AG04450 (cell line): ENCODE data around the gene HAUS7. TPM values are rescaled to one million over a fixed set of nuclear protein-coding genes. Genes with fewer than 3 reads are reported as not detected.

Experiments used
- CTCF ChIA-PET: fragments of 300-600, 350-600 bp; formaldehyde crosslinking; extraction: SDS; loops from one replicate; lab custom pipeline; 2022; ENCODE audit warnings: antibody characterized with exemption, inconsistent platforms; lab: Charles Lee
- POLR2A ChIA-PET: fragments of 350-600 bp; formaldehyde crosslinking; extraction: SDS; loops from one replicate; lab custom pipeline; 2021; ENCODE audit warnings: antibody characterized with exemption, inconsistent platforms; lab: Yijun Ruan, JAX
- DNase-seq: peaks from one replicate; pipeline ENCODE4 v3.0.0-alpha.2; 2011; ENCODE audit warnings: low read depth, low spot score
- H3K27ac ChIP-seq: one replicate; pipeline ENCODE4 v1.5.1; 2012; ENCODE audit warnings: low read depth, low read length, control low read depth
- H3K27me3 ChIP-seq: one replicate; pipeline ENCODE4 v1.6.0; 2012; ENCODE audit warnings: low read length; ENCODE audit not compliant: control insufficient read depth, insufficient read depth
- H3K4me3 ChIP-seq: 2 replicates; pipeline ENCODE4 v1.5.1; 2011; ENCODE audit warnings: mild to moderate bottlenecking, low read depth, low read length, control low read depth
- H3K9me3 ChIP-seq: 2 replicates; pipeline ENCODE4 v1.5.1; 2012; ENCODE audit warnings: low read length; ENCODE audit not compliant: control insufficient read depth, insufficient read depth
- CTCF ChIP-seq: IDR thresholded peaks from 2 replicates; pipeline ENCODE4 v1.5.1; 2011; ENCODE audit warnings: low read depth, low read length, control low read depth, inconsistent platforms
- polyA plus RNA-seq: library from polyadenylated mRNA; depleted of rRNA; stranded (reverse); fragments of >200 nt; gene quantifications from 2 replicates; pipeline ENCODE4 v1.2.3, GENCODE V29; 2011

The HAUS7 gene
- polyA plus RNA-seq, 1 experiment: 13.2 TPM

- POLR2A ChIA-PET: no interaction called here
- Histone ChIP-seq H3K9me3 (no peaks in the 10 kb centered on the region), H3K27me3 (no peaks in the 10 kb centered on the region), H3K27ac (no peak overlapping the region), H3K4me3 (no peak overlapping the region)
- no peak for TF ChIP-seq CTCF
- CTCF ChIA-PET: no interaction called here
- DNase-seq: no peak
These were observed 19.5 kb downstream of the HAUS7 start for GRCh38 chrX:153450949-153451277.

GRCh38 chrX:153450114-153450948 lies 20.0 kb downstream of the HAUS7 start:
- CTCF ChIA-PET: no interaction called here

GRCh38 chrX:153449368-153450113 lies 20.8 kb downstream of the HAUS7 start:
- DNase-seq: no peak
- no peak overlapping the region for H3K4me3 ChIP-seq
- no peaks in the 10 kb centered on the region for H3K9me3 ChIP-seq
- no peaks in the 10 kb centered on the region for H3K27me3 ChIP-seq
- TF ChIP-seq CTCF: no peak
- ChIA-PET CTCF (no interaction called here), POLR2A (no interaction called here)
- H3K27ac ChIP-seq: no peak overlapping the region

More at GRCh38 chrX:153450114-153450948, 20.0 kb downstream of the HAUS7 start:
- Histone ChIP-seq H3K4me3 (no peak overlapping the region), H3K27ac (no peak overlapping the region), H3K9me3 (no peaks in the 10 kb centered on the region), H3K27me3 (no peaks in the 10 kb centered on the region)
- DNase-seq: no peak
- POLR2A ChIA-PET: no interaction called here
- TF ChIP-seq CTCF: no peak

GRCh38 chrX:153448556-153449367 lies 21.6 kb downstream of the HAUS7 start:
- ChIA-PET CTCF (no interaction called here), POLR2A (no interaction called here)
- no peak for DNase-seq
- Histone ChIP-seq H3K4me3 (no peak overlapping the region), H3K27ac (no peak overlapping the region), H3K9me3 (no peaks in the 10 kb centered on the region), H3K27me3 (no peaks in the 10 kb centered on the region)
- no peak for TF ChIP-seq CTCF
